Hematopoietic multipotent progenitor cell treated with erythropoietin and hydrocortisone succinate and interleukin-3 and kit ligand, for 17 days (in vitro differentiated cells): ENCODE data around the gene FXYD5.
A peak's percentile ranks its signal among the peaks of the same experiment; 100 is the strongest.

Experiments
- DNase-seq: peaks from one replicate; pipeline ENCODE4 v3.0.0-alpha.2; 2015; ENCODE audit warnings: low spot score

The FXYD5 gene, protein sequence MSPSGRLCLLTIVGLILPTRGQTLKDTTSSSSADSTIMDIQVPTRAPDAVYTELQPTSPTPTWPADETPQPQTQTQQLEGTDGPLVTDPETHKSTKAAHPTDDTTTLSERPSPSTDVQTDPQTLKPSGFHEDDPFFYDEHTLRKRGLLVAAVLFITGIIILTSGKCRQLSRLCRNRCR

GRCh38 chr19:35154525-35155406, at the start of gene FXYD5:
TSS of gene FXYD5 (plus strand) at chr19:35154735. CDS start at chr19:35155551, 816 bp downstream.
- DNase-seq = no peak

GRCh38 chr19:35105047-35105410, 49.5 kb upstream of the FXYD5 start:
- no peak for DNase-seq

DNA sequence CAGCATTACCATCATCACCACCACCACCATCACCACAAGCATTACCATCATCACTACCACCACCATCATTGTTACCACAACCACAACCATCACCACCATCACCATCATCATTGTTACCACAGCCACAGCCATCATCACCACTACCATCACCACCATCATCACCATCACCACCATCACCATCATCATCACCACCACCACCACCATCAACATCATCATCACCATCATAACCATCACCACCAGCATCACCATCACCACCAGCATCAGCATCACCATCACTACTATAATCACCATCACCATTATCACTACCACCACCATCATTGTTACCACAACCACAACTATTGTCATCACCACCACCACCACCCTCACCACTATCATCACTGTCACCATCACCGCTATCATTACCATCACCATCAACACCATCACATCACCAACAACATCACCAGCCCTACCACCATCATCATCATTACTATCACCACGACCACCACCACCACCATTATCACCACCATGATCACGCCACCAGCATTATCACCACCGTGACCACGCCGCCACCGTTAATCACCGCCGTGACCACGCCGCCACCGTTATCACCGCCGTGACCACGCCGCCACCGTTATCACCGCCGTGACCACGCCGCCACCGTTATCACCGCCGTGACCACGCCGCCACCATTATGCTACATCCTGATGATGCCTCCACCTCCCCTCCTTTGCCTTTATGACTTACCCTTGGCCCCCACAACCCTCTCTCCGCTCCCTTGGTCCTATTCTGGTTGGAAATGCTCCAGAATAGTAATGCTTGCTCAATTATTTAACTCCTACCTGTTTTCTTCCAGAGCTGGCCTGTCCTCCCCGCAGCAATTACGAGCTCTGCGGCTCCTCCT, 48.9 kb upstream of the FXYD5 start:
- DNase-seq = no peak

- no peak for DNase-seq
These were observed 48.3 kb upstream of the FXYD5 start for GRCh38 chr19:35106291-35106583.

- no peak for DNase-seq
These were observed 47.5 kb upstream of the FXYD5 start for GRCh38 chr19:35106898-35107541.

GRCh38 chr19:35107545-35107944, 47.0 kb upstream of the FXYD5 start:
- no peak for DNase-seq

GRCh38 chr19:35108730-35109129, 45.8 kb upstream of the FXYD5 start:
- DNase-seq = no peak

GRCh38 chr19:35109395-35110112, 45.0 kb upstream of the FXYD5 start:
- no peak for DNase-seq

GRCh38 chr19:35110974-35111373, 43.6 kb upstream of the FXYD5 start:
- DNase-seq = no peak

DNA sequence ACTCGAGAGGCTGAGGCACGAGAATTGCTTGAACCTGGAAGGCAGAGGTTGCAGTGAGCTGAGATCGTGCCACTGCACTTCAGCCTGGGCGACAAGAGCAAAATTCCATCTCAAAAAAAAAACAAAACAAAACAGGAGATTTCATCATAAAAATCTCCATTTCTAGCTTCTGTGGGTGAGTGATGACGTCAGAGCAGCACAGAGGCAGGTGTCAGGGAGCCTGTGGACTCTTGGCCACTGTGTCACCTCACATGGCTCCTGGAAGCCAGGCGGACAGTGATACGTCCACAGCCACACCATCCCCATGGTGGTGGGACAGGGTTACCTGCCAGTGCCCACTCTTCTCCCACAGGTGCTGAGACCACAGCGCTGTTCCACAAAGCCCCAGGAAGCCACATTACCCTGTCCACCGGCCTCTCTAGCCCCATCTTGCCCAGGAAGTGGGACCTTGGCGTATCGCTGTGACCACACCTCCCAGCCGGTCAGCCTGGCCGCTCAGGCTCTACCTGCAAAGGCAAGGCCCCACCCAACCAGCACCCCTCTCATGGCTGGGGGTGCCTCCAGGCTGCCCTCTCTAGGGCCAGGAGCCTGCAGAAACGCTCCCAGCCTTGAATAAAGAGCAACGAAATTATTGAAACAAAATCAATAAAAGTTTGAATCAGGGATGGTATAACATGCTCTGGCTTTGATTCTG, 41.4 kb upstream of the FXYD5 start:
- no peak for DNase-seq

GRCh38 chr19:35114353-35115176, 40.0 kb upstream of the FXYD5 start:
- DNase-seq = peak; percentile 70

DNA sequence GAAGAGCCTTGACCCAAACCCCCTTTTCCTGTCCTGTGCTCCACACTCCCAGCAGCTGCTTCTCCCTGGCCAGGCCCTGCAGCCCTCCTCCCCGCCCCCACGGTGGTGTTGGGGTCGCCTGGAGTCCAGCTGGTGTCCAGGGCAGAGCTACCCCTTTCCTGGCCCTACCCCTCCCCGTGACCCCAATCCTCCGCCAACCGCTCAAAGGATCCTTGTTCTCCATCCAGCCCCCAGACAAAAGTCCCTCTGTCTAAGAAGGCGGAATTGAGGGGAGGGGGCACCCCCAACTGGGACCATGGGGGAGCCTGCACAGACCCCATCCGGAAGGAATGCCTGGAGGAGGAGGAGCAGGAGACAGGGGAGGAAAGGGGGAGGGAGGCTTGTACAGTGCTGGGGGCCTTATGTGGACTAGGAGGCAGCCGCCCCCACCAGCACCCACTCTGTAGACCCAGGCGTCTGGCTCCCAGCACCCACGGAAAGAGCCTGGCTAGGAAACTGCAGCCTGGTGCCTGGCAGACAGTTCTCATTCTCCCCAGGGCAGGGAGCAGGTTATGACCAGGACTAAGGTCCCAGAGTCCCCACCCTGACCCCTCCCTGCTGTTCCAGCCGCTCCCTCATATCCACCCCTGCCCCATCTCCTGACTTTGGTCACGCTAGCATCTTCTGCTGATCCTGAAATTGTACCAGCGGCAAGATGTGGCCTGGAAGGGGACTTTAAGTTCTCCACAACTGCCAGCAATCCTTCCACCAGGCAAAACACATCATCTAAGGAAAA, 39.2 kb upstream of the FXYD5 start, which contains the start of gene FXYD3:
Gene FXYD3, plus strand, starts transcription at position 647 of the 775 bp plus-strand sequence. CDS start 3,554 bp downstream, outside the sequence.
- DNase-seq = no peak

GRCh38 chr19:35116072-35116801, 38.3 kb upstream of the FXYD5 start:
- no peak for DNase-seq

DNA sequence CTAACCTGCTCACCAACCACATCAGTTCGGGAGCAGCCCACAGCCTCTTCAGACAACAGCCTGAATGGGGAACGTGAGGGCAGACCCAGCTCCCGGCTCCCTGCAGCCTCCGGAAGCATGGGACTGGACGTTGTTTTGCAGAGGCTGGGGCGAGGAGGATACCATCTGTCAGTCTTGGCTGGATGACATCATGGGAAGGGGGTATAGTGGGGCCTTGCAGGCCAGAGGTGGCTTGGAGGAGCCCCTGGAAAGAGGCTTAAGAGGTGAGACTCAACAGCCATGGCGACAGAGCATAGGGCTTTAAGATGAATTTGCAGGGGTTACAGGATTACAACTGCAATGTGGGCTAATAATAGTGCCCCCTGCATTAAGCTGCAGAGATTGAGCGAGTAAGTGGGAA, 37.4 kb upstream of the FXYD5 start:
- no peak for DNase-seq

- no peak for DNase-seq
These were observed 36.7 kb upstream of the FXYD5 start for GRCh38 chr19:35117799-35118198.

DNA sequence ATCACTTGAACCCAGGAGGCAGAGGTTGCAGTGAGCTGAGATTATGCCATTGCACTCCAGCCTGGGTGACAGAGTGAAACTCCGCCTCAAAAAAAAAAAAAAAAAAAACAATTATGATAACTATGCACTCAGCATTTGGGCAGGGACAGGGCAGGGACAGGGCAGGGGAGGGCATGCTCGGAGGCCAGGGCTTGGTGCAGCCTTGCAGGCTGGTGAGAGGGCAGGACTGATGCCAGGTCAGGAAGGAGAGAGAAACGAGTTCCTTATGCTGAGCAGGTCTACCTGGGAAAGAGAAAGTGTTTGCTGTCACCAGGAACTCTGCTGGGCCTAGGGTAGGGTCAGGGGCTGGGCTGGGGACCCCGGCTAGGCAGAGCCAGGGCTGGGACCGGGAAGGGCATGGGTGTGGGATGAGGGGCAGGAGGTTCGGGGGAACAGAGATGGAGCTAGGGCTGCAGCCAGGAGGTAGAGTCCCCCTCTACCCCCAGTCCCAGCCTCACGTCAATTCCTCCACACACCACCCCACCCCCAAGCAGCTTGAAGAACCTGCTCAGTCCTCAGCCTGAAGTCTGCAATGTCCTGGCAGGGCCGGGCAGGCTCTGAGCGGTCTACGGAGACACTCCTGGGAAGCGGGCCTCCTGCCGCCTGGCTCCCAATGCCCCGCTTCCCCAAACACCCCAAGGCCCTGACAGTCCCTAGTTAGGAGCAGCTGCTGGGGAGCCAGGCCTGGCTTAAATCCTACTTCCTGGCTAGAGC, 36.1 kb upstream of the FXYD5 start:
- DNase-seq = no peak

DNA sequence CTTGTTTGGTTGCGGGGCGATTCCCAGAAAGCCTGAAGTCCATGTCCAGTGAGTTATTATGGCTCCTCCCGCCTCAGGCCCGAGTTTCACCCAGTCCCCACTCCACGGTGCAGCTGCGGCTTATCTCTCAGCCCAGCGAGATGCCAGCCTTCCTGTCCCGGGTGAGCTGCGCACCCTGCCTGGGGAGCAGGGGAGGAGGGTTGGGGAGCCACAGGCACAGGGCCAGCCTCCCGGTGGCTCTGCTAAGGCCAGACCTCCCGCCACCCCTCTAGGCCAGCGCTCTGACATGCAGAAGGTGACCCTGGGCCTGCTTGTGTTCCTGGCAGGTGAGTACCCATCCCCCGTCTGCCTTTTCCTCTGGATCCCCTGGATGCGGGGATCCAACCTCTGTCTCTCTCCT, 35.4 kb upstream of the FXYD5 start:
- DNase-seq = peak; percentile 25
